ENCODE measurements around the gene MAST3. TPM values are rescaled to one million over a fixed set of nuclear protein-coding genes. Genes with fewer than 3 reads are reported as not detected.

Gene MAST3
- total and polyA plus RNA-seq, 2 of the 13 experiments (the other 11 are each of a cell fraction or from before 2014, with no cell fraction given), result 4.1 to 4.6 TPM

DNA sequence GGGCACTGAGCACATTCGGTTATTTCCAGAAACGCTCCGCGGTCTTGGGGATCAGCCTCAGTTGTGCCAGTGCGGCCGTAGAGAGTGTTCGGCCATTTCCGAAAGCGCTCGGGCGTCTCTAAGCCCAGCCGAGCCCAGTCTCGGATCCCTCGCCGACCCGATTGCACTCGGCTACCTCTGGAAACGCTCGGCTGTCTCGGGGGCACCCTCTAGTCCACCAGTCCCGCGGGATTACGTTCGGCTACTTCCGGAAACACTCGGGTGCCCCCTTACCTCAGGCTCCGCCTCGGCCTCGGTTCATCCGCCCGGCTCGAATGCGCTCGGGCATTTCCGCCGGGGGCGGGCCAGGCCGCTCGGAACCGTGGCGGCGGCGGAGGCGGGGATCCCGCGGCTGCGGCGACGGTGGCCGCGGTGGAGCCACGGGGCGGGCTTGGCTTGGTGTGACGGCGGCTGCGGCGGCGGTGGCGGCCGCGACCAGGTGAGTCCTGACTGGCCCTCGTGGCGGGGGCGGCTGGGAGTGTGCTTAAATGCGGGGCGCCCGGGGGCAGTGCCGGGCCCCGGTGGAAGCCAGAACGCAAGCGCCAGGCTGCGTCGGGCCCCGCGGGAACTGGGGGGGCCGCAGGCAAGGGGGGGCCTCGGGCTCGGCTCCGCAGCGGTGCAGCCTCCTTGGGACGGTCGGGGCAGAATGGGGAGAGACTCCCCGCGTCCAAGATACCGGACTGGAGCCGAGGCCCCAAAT, 55.4 kb downstream of the MAST3 start, which contains the start of gene PIK3R2 (continued):
- TF ChIP-seq CHD2 (IDR thresholded peaks at IDR 0.05; ENCODE audit: low read depth, low read length), result peak; percentile 94
- 0 out of 2 replicates have a peak, but pooled peaks have one; percentile 42 for TF ChIP-seq ZSCAN31 (CRISPR knock-in tag; IDR thresholded peaks at IDR 0.05; ENCODE audit: low read depth)
- TF ChIP-seq ZNF143 (CRISPR knock-in tag; IDR thresholded peaks at IDR 0.05), result no peak
- TF ChIP-seq LCORL (IDR thresholded peaks at IDR 0.05), result no peak
- TF ChIP-seq LCORL (CRISPR knock-in tag; IDR thresholded peaks at IDR 0.05), result no peak
- TF ChIP-seq ZNF775 (CRISPR knock-in tag; IDR thresholded peaks at IDR 0.05; ENCODE audit: borderline replicate concordance), result no peak
- TF ChIP-seq, protein P1, sequence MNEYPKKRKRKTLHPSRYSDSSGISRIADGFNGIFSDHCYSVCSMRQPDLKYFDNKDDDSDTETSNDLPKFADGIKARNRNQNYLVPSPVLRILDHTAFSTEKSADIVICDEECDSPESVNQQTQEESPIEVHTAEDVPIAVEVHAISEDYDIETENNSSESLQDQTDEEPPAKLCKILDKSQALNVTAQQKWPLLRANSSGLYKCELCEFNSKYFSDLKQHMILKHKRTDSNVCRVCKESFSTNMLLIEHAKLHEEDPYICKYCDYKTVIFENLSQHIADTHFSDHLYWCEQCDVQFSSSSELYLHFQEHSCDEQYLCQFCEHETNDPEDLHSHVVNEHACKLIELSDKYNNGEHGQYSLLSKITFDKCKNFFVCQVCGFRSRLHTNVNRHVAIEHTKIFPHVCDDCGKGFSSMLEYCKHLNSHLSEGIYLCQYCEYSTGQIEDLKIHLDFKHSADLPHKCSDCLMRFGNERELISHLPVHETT (CRISPR knock-in tag; conservative IDR thresholded peaks at IDR 0.05), result no peak
- no peak for TF ChIP-seq FLYWCH1 (CRISPR knock-in tag; IDR thresholded peaks at IDR 0.05)
- TF ChIP-seq ZNF124 (CRISPR knock-in tag; IDR thresholded peaks at IDR 0.05), result 0 out of 2 replicates have a peak, but pooled peaks have one; percentile 27
- no peak for TF ChIP-seq REXO4 (CRISPR knock-in tag; IDR thresholded peaks at IDR 0.05; ENCODE audit: borderline replicate concordance)
- 0 out of 2 replicates have a peak, but pooled peaks have one; percentile 33 for TF ChIP-seq AKAP8 (CRISPR knock-in tag; IDR thresholded peaks at IDR 0.05)
- TF ChIP-seq, protein P2, sequence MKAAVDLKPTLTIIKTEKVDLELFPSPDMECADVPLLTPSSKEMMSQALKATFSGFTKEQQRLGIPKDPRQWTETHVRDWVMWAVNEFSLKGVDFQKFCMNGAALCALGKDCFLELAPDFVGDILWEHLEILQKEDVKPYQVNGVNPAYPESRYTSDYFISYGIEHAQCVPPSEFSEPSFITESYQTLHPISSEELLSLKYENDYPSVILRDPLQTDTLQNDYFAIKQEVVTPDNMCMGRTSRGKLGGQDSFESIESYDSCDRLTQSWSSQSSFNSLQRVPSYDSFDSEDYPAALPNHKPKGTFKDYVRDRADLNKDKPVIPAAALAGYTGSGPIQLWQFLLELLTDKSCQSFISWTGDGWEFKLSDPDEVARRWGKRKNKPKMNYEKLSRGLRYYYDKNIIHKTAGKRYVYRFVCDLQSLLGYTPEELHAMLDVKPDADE (CRISPR knock-in tag; IDR thresholded peaks at IDR 0.05), result no peak; the same call in 1 of the 2 replicates
- TF ChIP-seq TRIM24 (CRISPR knock-in tag; IDR thresholded peaks at IDR 0.05), result no peak
- 0 out of 2 replicates have a peak, but pooled peaks have one; percentile 18 for TF ChIP-seq ZMYM4 (CRISPR knock-in tag; IDR thresholded peaks at IDR 0.05)
- no peak for TF ChIP-seq NFE2 (CRISPR knock-in tag; IDR thresholded peaks at IDR 0.05)
- TF ChIP-seq, protein P3, sequence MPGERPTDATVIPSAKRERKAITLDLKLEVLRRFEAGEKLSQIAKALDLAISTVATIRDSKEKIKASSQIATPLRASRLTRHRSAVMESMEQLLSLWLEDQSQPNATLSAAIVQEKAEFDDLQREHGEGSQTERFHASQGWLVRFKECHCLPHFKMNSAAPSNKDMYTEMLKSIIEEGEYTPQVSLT (CRISPR knock-in tag; IDR thresholded peaks at IDR 0.05; ENCODE audit: borderline replicate concordance, low read depth), result no peak
- no peak for TF ChIP-seq IRX3 (CRISPR knock-in tag; IDR thresholded peaks at IDR 0.05; ENCODE audit: borderline replicate concordance, low read depth)
- TF ChIP-seq ZNF577 (CRISPR knock-in tag; IDR thresholded peaks at IDR 0.05; ENCODE audit: borderline replicate concordance, low read depth), result no peak
- TF ChIP-seq KLF9 (CRISPR knock-in tag; IDR thresholded peaks at IDR 0.05; ENCODE audit: low read depth), result no peak
- TF ChIP-seq ZNF350 (CRISPR knock-in tag; IDR thresholded peaks at IDR 0.05; ENCODE audit: borderline replicate concordance, low read depth), result peak; percentile 49; the same call in 1 of the 2 replicates
- 0 out of 2 replicates have a peak, but pooled peaks have one; percentile 10 for TF ChIP-seq ZNF788 (CRISPR knock-in tag; IDR thresholded peaks at IDR 0.05; ENCODE audit: borderline replicate concordance)
- TF ChIP-seq, protein P4, sequence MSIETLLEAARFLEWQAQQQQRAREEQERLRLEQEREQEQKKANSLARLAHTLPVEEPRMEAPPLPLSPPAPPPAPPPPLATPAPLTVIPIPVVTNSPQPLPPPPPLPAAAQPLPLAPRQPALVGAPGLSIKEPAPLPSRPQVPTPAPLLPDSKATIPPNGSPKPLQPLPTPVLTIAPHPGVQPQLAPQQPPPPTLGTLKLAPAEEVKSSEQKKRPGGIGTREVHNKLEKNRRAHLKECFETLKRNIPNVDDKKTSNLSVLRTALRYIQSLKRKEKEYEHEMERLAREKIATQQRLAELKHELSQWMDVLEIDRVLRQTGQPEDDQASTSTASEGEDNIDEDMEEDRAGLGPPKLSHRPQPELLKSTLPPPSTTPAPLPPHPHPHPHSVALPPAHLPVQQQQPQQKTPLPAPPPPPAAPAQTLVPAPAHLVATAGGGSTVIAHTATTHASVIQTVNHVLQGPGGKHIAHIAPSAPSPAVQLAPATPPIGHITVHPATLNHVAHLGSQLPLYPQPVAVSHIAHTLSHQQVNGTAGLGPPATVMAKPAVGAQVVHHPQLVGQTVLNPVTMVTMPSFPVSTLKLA (IDR thresholded peaks at IDR 0.05), result no peak
- TF ChIP-seq TBX3 (IDR thresholded peaks at IDR 0.05; ENCODE audit: borderline replicate concordance), result no peak
- no peak for TF ChIP-seq ZNF530 (CRISPR knock-in tag; IDR thresholded peaks at IDR 0.05; ENCODE audit: low read depth)
- TF ChIP-seq, protein P5, sequence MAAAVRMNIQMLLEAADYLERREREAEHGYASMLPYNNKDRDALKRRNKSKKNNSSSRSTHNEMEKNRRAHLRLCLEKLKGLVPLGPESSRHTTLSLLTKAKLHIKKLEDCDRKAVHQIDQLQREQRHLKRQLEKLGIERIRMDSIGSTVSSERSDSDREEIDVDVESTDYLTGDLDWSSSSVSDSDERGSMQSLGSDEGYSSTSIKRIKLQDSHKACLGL (CRISPR knock-in tag; IDR thresholded peaks at IDR 0.05), result no peak
- no peak for TF ChIP-seq GLI4 (CRISPR knock-in tag; IDR thresholded peaks at IDR 0.05; ENCODE audit: borderline replicate concordance)

All from HepG2 (cell line).